ENCODE measurements around the gene SMAD7. TPM values are rescaled to one million over a fixed set of nuclear protein-coding genes. Genes with fewer than 3 reads are reported as not detected.

Gene SMAD7
- total RNA-seq, 6 experiments from 2014 or later, result 29.6 to 35.8 (median 30.7) TPM

DNA sequence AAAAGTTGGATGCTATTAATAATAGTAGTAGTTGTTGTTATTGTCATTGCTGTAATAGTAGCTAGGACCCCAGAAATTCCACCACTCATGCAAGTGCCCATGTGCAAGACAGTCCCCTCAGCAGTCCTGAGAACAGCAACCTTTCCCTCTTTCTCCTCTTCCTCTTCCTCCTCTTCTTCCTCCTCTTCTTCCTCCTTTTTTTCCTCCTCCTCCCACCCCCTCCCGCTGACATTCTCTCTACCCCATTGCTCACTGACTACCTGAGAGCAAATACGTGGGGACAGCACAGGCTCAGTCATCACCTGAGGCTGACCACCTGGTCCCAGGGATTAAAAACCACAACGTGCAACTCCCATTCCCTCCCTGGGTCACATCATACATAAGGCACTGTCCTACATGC lies 41.8 kb downstream of the SMAD7 start:
- Mint-ChIP-seq H3K27ac (no peak overlapping the region), H3K4me1 (ENCODE audit: low read depth) (peaks cover 24% of the 10 kb centered on the region), H3K27me3 (ENCODE audit: insufficient read depth) (no peaks in the 10 kb centered on the region; the same call in 1 of the 2 replicates), H3K36me3 (ENCODE audit: low read depth) (peaks cover 17% of the 10 kb centered on the region), H3K4me3 (no peak overlapping the region), H3K9me3 (peaks cover 17% of the 10 kb centered on the region)
- DNase-seq, result no peak
- TF ChIP-seq, protein P1, sequence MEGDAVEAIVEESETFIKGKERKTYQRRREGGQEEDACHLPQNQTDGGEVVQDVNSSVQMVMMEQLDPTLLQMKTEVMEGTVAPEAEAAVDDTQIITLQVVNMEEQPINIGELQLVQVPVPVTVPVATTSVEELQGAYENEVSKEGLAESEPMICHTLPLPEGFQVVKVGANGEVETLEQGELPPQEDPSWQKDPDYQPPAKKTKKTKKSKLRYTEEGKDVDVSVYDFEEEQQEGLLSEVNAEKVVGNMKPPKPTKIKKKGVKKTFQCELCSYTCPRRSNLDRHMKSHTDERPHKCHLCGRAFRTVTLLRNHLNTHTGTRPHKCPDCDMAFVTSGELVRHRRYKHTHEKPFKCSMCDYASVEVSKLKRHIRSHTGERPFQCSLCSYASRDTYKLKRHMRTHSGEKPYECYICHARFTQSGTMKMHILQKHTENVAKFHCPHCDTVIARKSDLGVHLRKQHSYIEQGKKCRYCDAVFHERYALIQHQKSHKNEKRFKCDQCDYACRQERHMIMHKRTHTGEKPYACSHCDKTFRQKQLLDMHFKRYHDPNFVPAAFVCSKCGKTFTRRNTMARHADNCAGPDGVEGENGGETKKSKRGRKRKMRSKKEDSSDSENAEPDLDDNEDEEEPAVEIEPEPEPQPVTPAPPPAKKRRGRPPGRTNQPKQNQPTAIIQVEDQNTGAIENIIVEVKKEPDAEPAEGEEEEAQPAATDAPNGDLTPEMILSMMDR (IDR thresholded peaks at IDR 0.05), result no peak

DNA sequence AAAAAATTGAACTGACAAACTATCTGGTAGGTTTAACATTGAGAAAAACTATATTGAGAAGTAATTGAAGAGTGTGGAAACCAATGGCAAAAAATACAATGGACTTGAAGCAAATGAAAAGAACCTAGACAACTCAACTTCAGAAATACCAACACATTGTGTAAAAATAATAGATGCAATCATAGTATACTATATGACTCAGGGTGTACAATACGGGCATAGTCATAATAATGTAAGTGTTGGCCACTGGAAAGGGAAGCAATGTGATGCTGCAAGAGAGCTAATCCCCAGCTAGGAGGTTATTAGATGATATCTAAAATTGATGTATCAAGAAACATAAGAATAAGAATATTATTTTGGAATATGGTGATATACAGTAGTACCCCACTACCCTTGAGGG lies 45.3 kb downstream of the SMAD7 start:
- H3K9me3 Mint-ChIP-seq, result peaks cover 17% of the 10 kb centered on the region
- TF ChIP-seq, protein P1 (IDR thresholded peaks at IDR 0.05), result no peak

DNA sequence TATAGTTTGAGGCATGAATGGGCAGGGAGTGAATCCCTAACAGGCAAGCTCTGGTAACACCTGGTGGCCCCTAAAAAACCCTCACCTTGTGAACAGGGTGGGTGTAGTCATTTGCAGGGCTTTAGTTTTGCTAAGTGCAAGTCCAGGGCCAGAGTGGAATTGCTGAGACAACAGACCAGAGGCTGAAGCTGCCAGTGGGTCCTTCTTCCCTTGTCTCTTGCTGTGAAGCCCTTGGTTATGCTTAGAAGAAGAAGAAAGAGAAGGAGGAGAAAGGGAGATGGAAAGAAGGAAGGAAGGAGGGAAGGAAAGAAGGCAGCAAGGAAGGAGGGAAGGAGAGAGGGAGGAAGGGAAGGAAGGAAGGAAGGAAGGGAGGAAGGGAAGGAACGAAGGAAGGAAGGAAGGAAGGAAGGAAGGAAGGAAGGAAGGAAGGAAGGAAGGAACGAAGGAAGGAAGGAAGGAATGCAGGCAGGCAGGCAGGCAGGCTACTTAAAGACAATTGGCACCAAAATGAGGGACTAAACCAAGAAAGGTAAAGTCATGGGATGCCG lies 45.8 kb downstream of the SMAD7 start:
- Mint-ChIP-seq H3K36me3 (ENCODE audit: low read depth) (peaks cover 17% of the 10 kb centered on the region), H3K9me3 (peaks cover 17% of the 10 kb centered on the region), H3K4me1 (ENCODE audit: low read depth) (peaks cover 64% of the 10 kb centered on the region), H3K27me3 (ENCODE audit: insufficient read depth) (no peaks in the 10 kb centered on the region), H3K4me3 (no peak overlapping the region), H3K27ac (peak overlapping the region; percentile 54)
- TF ChIP-seq, protein P1 (IDR thresholded peaks at IDR 0.05), result no peak
- DNase-seq, result no peak

More for the DNA sequence above, 45.3 kb downstream of the SMAD7 start:
- Mint-ChIP-seq H3K4me1 (ENCODE audit: low read depth) (peaks cover 58% of the 10 kb centered on the region), H3K4me3 (no peak overlapping the region), H3K36me3 (ENCODE audit: low read depth) (peaks cover 17% of the 10 kb centered on the region), H3K27ac (peak overlapping the region; percentile 54), H3K27me3 (ENCODE audit: insufficient read depth) (no peaks in the 10 kb centered on the region)
- no peak for DNase-seq

DNA sequence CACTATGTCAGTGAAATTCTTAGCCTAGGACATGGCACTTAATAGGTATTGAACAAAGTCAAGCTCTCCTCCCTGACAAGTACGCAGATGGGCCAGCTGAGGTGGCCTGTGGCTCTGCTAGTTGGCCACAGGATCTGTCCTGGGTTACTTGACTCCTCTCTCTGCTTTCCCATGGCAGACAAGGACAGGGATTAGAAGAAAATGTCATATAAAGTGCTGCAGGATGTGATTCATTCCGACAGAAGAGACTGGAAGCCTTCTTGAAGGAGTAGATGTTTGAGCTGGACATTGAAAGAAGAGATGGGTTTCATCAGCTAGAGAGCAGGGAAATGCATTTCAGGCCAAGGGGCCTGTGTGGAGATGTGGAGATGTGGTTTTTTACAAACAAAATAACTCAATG lies 46.7 kb downstream of the SMAD7 start:
- H3K4me1 Mint-ChIP-seq (ENCODE audit: low read depth), result peaks cover 67% of the 10 kb centered on the region
- H3K27ac Mint-ChIP-seq, result peak overlapping the region; percentile 30
- DNase-seq, result no peak
- peaks cover 23% of the 10 kb centered on the region for H3K9me3 Mint-ChIP-seq
- H3K4me3 Mint-ChIP-seq, result no peak overlapping the region
- H3K27me3 Mint-ChIP-seq (ENCODE audit: insufficient read depth), result no peaks in the 10 kb centered on the region
- H3K36me3 Mint-ChIP-seq (ENCODE audit: low read depth), result peaks cover 23% of the 10 kb centered on the region
- TF ChIP-seq, protein P1 (IDR thresholded peaks at IDR 0.05), result no peak

DNA sequence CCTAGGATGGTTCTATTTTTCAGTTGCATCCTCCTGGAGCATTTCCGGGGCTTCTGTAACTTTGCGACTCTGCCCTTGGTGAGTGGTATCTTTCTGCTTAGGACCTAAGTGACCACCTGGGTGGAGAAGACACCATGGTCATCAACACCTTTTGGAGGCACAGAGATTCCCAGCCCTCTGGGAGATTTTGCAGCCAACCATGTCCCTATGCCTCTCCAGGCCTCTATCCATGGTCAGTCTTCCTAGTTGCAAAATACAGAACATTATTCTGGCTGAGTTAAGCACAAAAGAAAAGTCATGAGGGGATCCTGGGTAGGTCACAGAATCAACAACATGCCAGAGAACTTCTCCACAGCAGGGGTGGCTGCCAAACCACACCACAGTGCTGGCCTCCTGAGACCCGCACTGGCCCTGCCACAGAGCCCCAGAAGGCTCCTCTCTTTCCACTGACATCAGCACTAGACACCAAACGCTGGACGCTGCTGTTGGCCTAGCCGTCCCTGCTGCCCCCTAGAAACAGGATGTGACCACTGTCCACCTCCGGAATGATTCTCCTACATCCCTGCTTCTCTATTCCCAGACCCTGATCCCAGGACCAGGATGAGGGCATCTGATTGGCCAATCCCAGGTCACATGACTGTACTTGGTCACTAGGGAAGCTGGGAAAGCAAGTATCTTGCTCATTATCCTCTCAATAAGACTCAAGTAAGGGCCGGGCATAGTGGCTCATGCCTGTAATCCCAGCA lies 47.7 kb downstream of the SMAD7 start:
- DNase-seq, result no peak
- H3K27ac Mint-ChIP-seq, result peak overlapping the region; percentile 98

More for the DNA sequence above, 47.7 kb downstream of the SMAD7 start:
- Mint-ChIP-seq H3K36me3 (ENCODE audit: low read depth) (peaks cover 30% of the 10 kb centered on the region), H3K9me3 (peaks cover 23% of the 10 kb centered on the region), H3K4me3 (peak overlapping the region; percentile 45), H3K4me1 (ENCODE audit: low read depth) (peaks cover 67% of the 10 kb centered on the region), H3K27me3 (ENCODE audit: insufficient read depth) (no peaks in the 10 kb centered on the region)
- TF ChIP-seq, protein P1 (IDR thresholded peaks at IDR 0.05), result no peak
